Neuronal stem cell (in vitro differentiated cells): ENCODE measurements around the gene ELANE.
"Not testable (repeated sequence)": the region's sequence is repeated elsewhere in the genome, so short reads cannot be mapped to it uniquely, and the experiment has no call there.

Experiments
- DNase-seq: peaks from one replicate; pipeline ENCODE4 v3.0.0-alpha.2; 2013; ENCODE audit warnings: low spot score
- H2AFZ ChIP-seq: one replicate; pipeline ENCODE4 v1.6.1; 2013; ENCODE audit warnings: mild to moderate bottlenecking, low read length, inconsistent platforms
- H2AK5ac ChIP-seq: 2 replicates; pipeline ENCODE4 v1.6.1; 2013; ENCODE audit warnings: low read depth, mild to moderate bottlenecking, inconsistent platforms, low read length, moderate library complexity, mixed read lengths
- H2BK120ac ChIP-seq: 2 replicates; pipeline ENCODE4 v1.6.1; 2013; ENCODE audit warnings: low read depth, mild to moderate bottlenecking, inconsistent platforms, low read length, moderate library complexity, mixed read lengths
- H2BK12ac ChIP-seq: one replicate; pipeline ENCODE4 v1.6.1; 2013; ENCODE audit warnings: low read length, inconsistent platforms
- H2BK15ac ChIP-seq: 2 replicates; pipeline ENCODE4 v1.6.1; 2013; ENCODE audit warnings: mild to moderate bottlenecking, low read length, inconsistent platforms, mixed read lengths
- H2BK5ac ChIP-seq: one replicate; pipeline ENCODE4 v1.6.1; 2013; ENCODE audit warnings: inconsistent platforms, mild to moderate bottlenecking, low read length, moderate library complexity
- H3K14ac ChIP-seq: one replicate; pipeline ENCODE4 v1.6.1; 2013; ENCODE audit warnings: low read length, inconsistent platforms
- H3K18ac ChIP-seq: 2 replicates; pipeline ENCODE4 v1.6.1; 2013; ENCODE audit warnings: low read length, inconsistent platforms
- H3K23ac ChIP-seq: 2 replicates; pipeline ENCODE4 v1.6.1; 2013; ENCODE audit warnings: low read depth, mild to moderate bottlenecking, mixed read lengths, low read length, inconsistent platforms; ENCODE audit not compliant: poor library complexity
- H3K27ac ChIP-seq: replicated peaks from 3 replicates; pipeline ENCODE4 v1.5.1; 2013; ENCODE audit warnings: low read length, inconsistent platforms
- H3K27me3 ChIP-seq, 3 experiments: 2 replicates each; pipeline ENCODE4 v1.6.1; 2013; ENCODE audit warnings: low read length in 3 of 3, mild to moderate bottlenecking in 2 of 3, inconsistent platforms in 1 of 3, low read depth in 1 of 3, mixed read lengths in 1 of 3, moderate library complexity in 1 of 3; ENCODE audit not compliant: control insufficient read depth in 3 of 3, insufficient read depth in 3 of 3
- H3K36me3 ChIP-seq, 2 donors: replicated peaks in 1 of 2; 2 replicates each; pipeline ENCODE4 v1.6.1; 2013; ENCODE audit warnings: low read length in 2 of 2; ENCODE audit not compliant: control insufficient read depth in 2 of 2, insufficient read depth in 2 of 2
- H3K4ac ChIP-seq: 2 replicates; pipeline ENCODE4 v1.6.1; 2013; ENCODE audit warnings: inconsistent platforms, mild to moderate bottlenecking, low read length, moderate library complexity
- H3K4me1 ChIP-seq, 2 donors: 1 replicate in 1 of 2; 2 replicates in 1 of 2; pipeline ENCODE4 v1.6.1; 2013; ENCODE audit warnings: low read length in 2 of 2, low read depth in 1 of 2; ENCODE audit not compliant: control insufficient read depth in 2 of 2, insufficient read depth in 1 of 2
- H3K4me2 ChIP-seq: one replicate; pipeline ENCODE4 v1.6.1; 2013; ENCODE audit warnings: mild to moderate bottlenecking, low read length, inconsistent platforms; ENCODE audit not compliant: insufficient read depth, poor library complexity, severe bottlenecking
- H3K4me3 ChIP-seq, 2 donors: 2 replicates each; pipeline ENCODE4 v1.5.1; 2013; ENCODE audit warnings: low read length in 2 of 2, mild to moderate bottlenecking in 2 of 2, inconsistent platforms in 1 of 2, moderate library complexity in 1 of 2
- H3K79me1 ChIP-seq: one replicate; pipeline ENCODE4 v1.6.1; 2013; ENCODE audit warnings: low read depth, mild to moderate bottlenecking, inconsistent platforms, low read length, moderate library complexity
- H3K9ac ChIP-seq: one replicate; pipeline ENCODE4 v1.6.1; 2013; ENCODE audit warnings: mild to moderate bottlenecking, low read depth, low read length, inconsistent platforms; ENCODE audit not compliant: poor library complexity
- H3K9me3 ChIP-seq, 2 donors: replicated peaks in 1 of 2; 2 replicates each; pipeline versions ENCODE3 to v1.6.1; 2013; ENCODE audit warnings: low read length in 2 of 2, mild to moderate bottlenecking in 2 of 2, inconsistent platforms in 1 of 2, low read depth in 1 of 2, mixed read lengths in 1 of 2, moderate library complexity in 1 of 2; ENCODE audit not compliant: control insufficient read depth in 2 of 2, insufficient read depth in 1 of 2
- H4K8ac ChIP-seq: one replicate; pipeline ENCODE4 v1.6.1; 2013; ENCODE audit warnings: low read depth, mild to moderate bottlenecking, inconsistent platforms, low read length, moderate library complexity
- H4K91ac ChIP-seq: one replicate; pipeline ENCODE4 v1.6.1; 2013; ENCODE audit warnings: low read length, low read depth, mild to moderate bottlenecking, inconsistent platforms; ENCODE audit not compliant: poor library complexity
- WGBS, 2 donors: extraction: QIAGEN DNeasy Blood & Tissue Kit; methylation state at CpG; one replicate each; pipeline ENCODE4 v1.1.7; 2013; ENCODE audit warnings: missing lambda C conversion rate in 2 of 2, mixed read lengths in 1 of 2; ENCODE audit not compliant: insufficient read length in 2 of 2, insufficient replicate concordance in 1 of 2; ENCODE audit errors: extremely low coverage in 2 of 2; 5-methylcytosine and 5-hydroxymethylcytosine counted together

ELANE gene

DNA sequence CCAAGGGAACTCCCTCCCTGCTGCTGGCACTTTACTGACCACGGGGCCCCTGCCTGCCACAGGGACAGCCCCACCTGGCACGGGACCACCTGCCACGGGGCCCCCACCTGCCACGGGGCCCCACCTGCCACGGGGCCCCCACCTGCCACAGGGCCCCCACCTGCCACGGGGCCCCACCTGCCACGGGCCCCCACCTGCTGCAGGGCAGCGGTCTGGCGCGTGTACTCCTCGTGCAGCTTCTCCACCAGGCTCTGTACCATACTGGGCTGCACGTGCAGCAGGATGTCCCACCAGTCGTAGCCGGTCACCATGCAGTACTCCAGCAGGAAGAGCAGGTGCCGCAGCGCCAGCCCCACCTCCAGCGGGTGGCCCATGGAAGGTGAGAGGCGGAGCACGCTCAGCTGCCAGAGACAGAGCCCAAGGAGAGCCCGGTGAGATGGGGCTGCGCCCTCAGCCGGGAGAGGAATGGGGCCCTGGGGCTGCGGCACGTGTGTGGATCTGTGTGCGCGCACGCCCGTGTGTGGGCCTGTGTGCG, 24.7 kb downstream of the ELANE start:
- Histone ChIP-seq H3K14ac (no peak overlapping the region), H3K18ac (no peak overlapping the region), H3K23ac (peak overlapping the region; percentile 80), H3K4me3 (peak overlapping the region in 1 of 2 donors; percentile 28), H2BK5ac (no peak overlapping the region), H3K27ac (no peak overlapping the region), H2BK15ac (no peak overlapping the region), H4K8ac (no peak overlapping the region), H4K91ac (no peak overlapping the region), H3K4me1 (no peaks in the 10 kb centered on the region), H3K36me3 (peaks cover 39 to 65% of the 10 kb centered on the region in 2 donors), H3K79me1 (peaks cover 12% of the 10 kb centered on the region), H2BK120ac (no peak overlapping the region), H3K27me3 (no peaks in the 10 kb centered on the region), H2BK12ac (no peak overlapping the region), H3K4ac (no peak overlapping the region), H3K9me3 (peaks cover 0 to 4% of the 10 kb centered on the region in 2 donors), H3K4me2 (no peak overlapping the region), H2AFZ (no peak overlapping the region), H3K9ac (no peak overlapping the region), H2AK5ac (no peak overlapping the region)
- no CpG with 5 or more reads among the region's 29 CpGs for WGBS, 2 donors
- no peak for DNase-seq

DNA sequence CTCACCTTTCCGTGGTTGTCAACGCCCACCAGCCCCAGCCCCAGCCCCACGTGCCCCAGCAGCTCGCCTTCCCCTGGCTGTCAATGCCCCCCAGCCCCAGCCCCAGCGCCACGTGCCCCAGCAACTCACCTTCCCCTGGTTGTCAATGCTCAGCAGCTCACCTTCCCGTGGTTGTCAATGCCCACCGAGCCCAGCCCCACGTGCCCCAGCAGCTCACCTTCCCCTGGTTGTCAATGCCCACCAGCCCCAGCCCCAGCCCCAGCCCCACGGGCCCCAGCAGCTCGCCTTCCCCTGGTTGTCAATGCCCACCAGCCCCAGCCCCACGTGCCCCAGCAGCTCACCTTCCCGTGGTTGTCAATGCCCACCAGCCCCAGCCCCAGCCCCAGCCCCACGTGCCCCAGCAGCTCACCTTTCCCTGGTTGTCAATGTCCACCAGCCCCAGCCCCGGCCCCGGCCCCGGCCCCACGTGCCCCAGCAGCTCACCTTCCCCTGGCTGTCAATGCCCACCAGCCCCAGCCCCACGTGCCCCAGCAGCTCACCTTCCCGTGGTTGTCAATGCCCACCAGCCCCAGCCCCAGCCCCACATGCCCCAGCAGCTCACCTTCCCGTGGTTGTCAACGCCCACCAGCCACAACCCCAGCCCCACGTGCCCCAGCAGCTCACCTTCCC, 26.0 kb downstream of the ELANE start:
- not testable (repeated sequence) for H3K14ac ChIP-seq, H3K4me1 ChIP-seq, H3K27ac ChIP-seq, H3K9ac ChIP-seq, H2BK15ac ChIP-seq, DNase-seq, H2AFZ ChIP-seq, H3K27me3 ChIP-seq, H3K23ac ChIP-seq, H3K9me3 ChIP-seq, H3K4me2 ChIP-seq, H2AK5ac ChIP-seq, H2BK5ac ChIP-seq, H2BK12ac ChIP-seq, H4K8ac ChIP-seq, H4K91ac ChIP-seq, H2BK120ac ChIP-seq, H3K4me3 ChIP-seq, H3K4ac ChIP-seq, H3K18ac ChIP-seq
- peaks cover 52 to 74% of the 10 kb centered on the region in 2 donors for H3K36me3 ChIP-seq
- WGBS, 2 donors = no CpG with 5 or more reads among the region's 23 CpGs
- peaks cover 12% of the 10 kb centered on the region for H3K79me1 ChIP-seq

DNA sequence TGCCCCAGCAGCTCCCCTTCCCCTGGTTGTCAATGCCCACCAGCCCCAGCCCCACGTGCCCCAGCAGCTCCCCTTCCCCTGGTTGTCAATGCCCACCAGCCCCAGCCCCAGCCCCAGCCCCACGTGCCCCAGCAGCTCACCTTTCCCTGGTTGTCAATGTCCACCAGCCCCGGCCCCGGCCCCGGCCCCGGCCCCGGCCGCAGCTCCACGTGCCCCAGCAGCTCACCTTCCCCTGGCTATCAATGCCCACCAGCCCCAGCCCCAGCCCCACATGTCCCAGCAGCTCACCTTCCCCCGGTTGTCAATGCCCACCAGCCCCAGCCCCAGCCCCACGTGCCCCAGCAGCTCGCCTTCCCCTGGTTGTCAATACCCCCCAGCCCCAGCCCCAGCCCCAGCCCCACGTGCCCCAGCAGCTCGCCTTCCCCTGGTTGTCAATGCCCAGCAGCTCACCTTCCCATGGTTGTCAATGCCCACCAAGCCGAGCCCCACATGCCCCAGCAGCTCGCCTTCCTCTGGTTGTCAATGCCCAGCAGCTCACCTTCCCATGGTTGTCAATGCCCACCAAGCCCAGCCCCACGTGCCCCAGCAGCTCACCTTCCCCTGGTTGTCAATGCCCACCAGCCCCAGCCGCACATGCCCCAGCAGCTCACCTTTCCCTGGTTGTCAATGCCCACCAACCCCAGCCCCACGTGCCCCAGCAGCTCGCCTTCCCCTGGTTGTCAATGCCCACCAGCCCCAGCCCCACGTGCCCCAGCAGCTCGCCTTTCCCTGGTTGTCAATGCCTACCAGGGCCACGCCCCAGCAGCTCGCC, 26.9 kb downstream of the ELANE start:
- peak overlapping the region; percentile 38 for H3K14ac ChIP-seq
- H2BK120ac ChIP-seq, H2AFZ ChIP-seq, H3K4me3 ChIP-seq, H3K27me3 ChIP-seq, DNase-seq, H3K18ac ChIP-seq, H3K27ac ChIP-seq, H2BK5ac ChIP-seq, H3K4me2 ChIP-seq, H3K4me1 ChIP-seq, H2BK12ac ChIP-seq, H2AK5ac ChIP-seq, H2BK15ac ChIP-seq, H4K91ac ChIP-seq, H3K9me3 ChIP-seq, H3K4ac ChIP-seq, H4K8ac ChIP-seq: not testable (repeated sequence)
- peaks cover 51 to 74% of the 10 kb centered on the region in 2 donors for H3K36me3 ChIP-seq
- H3K23ac ChIP-seq = peak overlapping the region; percentile 73
- H3K79me1 ChIP-seq = peaks cover 12% of the 10 kb centered on the region
- no CpG with 5 or more reads among the region's 24 CpGs for WGBS, 2 donors
- H3K9ac ChIP-seq = peak overlapping the region; percentile 72
